Measurements from ENCODE around the gene MEX3D.

- TF ChIP-seq, protein P1, sequence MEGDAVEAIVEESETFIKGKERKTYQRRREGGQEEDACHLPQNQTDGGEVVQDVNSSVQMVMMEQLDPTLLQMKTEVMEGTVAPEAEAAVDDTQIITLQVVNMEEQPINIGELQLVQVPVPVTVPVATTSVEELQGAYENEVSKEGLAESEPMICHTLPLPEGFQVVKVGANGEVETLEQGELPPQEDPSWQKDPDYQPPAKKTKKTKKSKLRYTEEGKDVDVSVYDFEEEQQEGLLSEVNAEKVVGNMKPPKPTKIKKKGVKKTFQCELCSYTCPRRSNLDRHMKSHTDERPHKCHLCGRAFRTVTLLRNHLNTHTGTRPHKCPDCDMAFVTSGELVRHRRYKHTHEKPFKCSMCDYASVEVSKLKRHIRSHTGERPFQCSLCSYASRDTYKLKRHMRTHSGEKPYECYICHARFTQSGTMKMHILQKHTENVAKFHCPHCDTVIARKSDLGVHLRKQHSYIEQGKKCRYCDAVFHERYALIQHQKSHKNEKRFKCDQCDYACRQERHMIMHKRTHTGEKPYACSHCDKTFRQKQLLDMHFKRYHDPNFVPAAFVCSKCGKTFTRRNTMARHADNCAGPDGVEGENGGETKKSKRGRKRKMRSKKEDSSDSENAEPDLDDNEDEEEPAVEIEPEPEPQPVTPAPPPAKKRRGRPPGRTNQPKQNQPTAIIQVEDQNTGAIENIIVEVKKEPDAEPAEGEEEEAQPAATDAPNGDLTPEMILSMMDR (optimal IDR thresholded peaks at IDR 0.05 in 1 of 3, IDR thresholded peaks at IDR 0.05 in 1 of 3, conservative IDR thresholded peaks at IDR 0.05 in 1 of 3; ENCODE audit: extremely low read depth in 1 of 3, insufficient read depth in 2 of 3, low read length in 3 of 3), result no peak
- no peak for TF ChIP-seq EZH2 (IDR thresholded peaks at IDR 0.05; ENCODE audit: low read length)
These were observed 36.5 kb downstream of the MEX3D start for GRCh38 chr19:1531587-1531986.

Measured in keratinocyte (primary cell).